IMR-90 (cell line): Measurements from ENCODE around the gene CNTRL. TPM values are rescaled to one million over a fixed set of nuclear protein-coding genes. Genes with fewer than 3 reads are reported as not detected.

Experiments
- ATAC-seq: fragments of 200-7000 bp; cut with Tn5 transposase; 2 replicates; pipeline ENCODE4 v1.9.1; 2020; ENCODE audit warnings: low read depth, mild to moderate bottlenecking, moderate library complexity
- BruUV-seq: library from RNA; stranded (reverse); fragments of 400-500 nt; replicated peaks from 2 replicates; lab custom pipeline; 2021; lab: Mats Ljungman, UMichigan
- CTCF ChIA-PET: fragments of 300-600 bp; formaldehyde crosslinking; extraction: SDS; loops from one replicate; lab custom pipeline; 2021; ENCODE audit warnings: antibody characterized with exemption; lab: Yijun Ruan, JAX
- POLR2A ChIA-PET: fragments of 300-600 bp; sonication (Branson Sonifier 250); formaldehyde crosslinking; loops from one replicate; lab custom pipeline; 2022; ENCODE audit warnings: antibody characterized with exemption; ENCODE audit not compliant: unreplicated experiment; lab: Charles Lee
- DNase-seq: peaks from one replicate; pipeline ENCODE4 v3.0.0; 2013
- H2AFZ ChIP-seq: replicated peaks from 2 replicates; pipeline ENCODE3; 2013; ENCODE audit warnings: low read length, mild to moderate bottlenecking; ENCODE audit not compliant: poor library complexity
- H2AK5ac ChIP-seq: 2 replicates; pipeline ENCODE4 v1.6.1; 2013; ENCODE audit warnings: low read depth, low read length, inconsistent platforms
- H2AK9ac ChIP-seq: replicated peaks from 2 replicates; pipeline ENCODE3; 2013; ENCODE audit warnings: mild to moderate bottlenecking, low read depth, low read length, moderate library complexity; ENCODE audit not compliant: poor library complexity
- H2BK120ac ChIP-seq: 2 replicates; pipeline ENCODE4 v1.6.1; 2013; ENCODE audit warnings: low read depth, low read length, inconsistent platforms
- H2BK15ac ChIP-seq: 3 replicates; pipeline ENCODE4 v1.6.1; 2013; ENCODE audit warnings: low read depth, low read length, inconsistent platforms
- H2BK20ac ChIP-seq: 2 replicates; pipeline ENCODE4 v1.6.1; 2013; ENCODE audit warnings: low read depth, mild to moderate bottlenecking, inconsistent platforms, low read length, moderate library complexity
- H2BK5ac ChIP-seq: 2 replicates; pipeline ENCODE4 v1.6.1; 2013; ENCODE audit warnings: mild to moderate bottlenecking, low read depth, low read length, inconsistent platforms; ENCODE audit not compliant: poor library complexity, severe bottlenecking
- H3K14ac ChIP-seq: replicated peaks from 2 replicates; pipeline ENCODE4 v1.6.1; 2013; ENCODE audit warnings: low read depth, low read length, inconsistent platforms
- H3K18ac ChIP-seq: 2 replicates; pipeline ENCODE4 v1.6.1; 2013; ENCODE audit warnings: low read depth, low read length, control low read depth
- H3K23ac ChIP-seq: 2 replicates; pipeline ENCODE4 v1.6.1; 2013; ENCODE audit warnings: low read depth, low read length, inconsistent platforms
- H3K27ac ChIP-seq: 2 replicates; pipeline ENCODE4 v1.5.1; 2013; ENCODE audit warnings: mild to moderate bottlenecking, control low read depth, low read length; ENCODE audit not compliant: insufficient read depth
- H3K27me3 ChIP-seq: 2 replicates; pipeline ENCODE4 v1.6.1; 2013; ENCODE audit warnings: low read length; ENCODE audit not compliant: control insufficient read depth, insufficient read depth
- H3K36me3 ChIP-seq: 2 replicates; pipeline ENCODE4 v1.6.1; 2013; ENCODE audit warnings: low read length, mixed read lengths; ENCODE audit not compliant: control insufficient read depth, insufficient read depth
- H3K4ac ChIP-seq: 2 replicates; pipeline ENCODE4 v1.6.1; 2013; ENCODE audit warnings: low read depth, low read length, inconsistent platforms
- H3K4me1 ChIP-seq: 2 replicates; pipeline ENCODE4 v1.6.1; 2013; ENCODE audit warnings: low read length, mixed read lengths; ENCODE audit not compliant: control insufficient read depth, insufficient read depth
- H3K4me2 ChIP-seq: 2 replicates; pipeline ENCODE4 v1.6.1; 2013; ENCODE audit warnings: low read depth, mild to moderate bottlenecking, control low read depth, low read length, moderate library complexity
- H3K4me3 ChIP-seq: 2 replicates; pipeline ENCODE4 v1.5.1; 2013; ENCODE audit warnings: low read depth, mild to moderate bottlenecking, control low read depth, low read length, moderate library complexity; ENCODE audit not compliant: insufficient read depth
- H3K56ac ChIP-seq: 2 replicates; pipeline ENCODE4 v1.6.1; 2013; ENCODE audit warnings: low read length, inconsistent platforms; ENCODE audit not compliant: insufficient read depth; ENCODE audit errors: extremely low read depth
- H3K79me1 ChIP-seq, 2 experiments: 2 replicates each; pipeline ENCODE4 v1.6.1; 2013; ENCODE audit warnings: low read length in 2 of 2, inconsistent platforms in 1 of 2, low read depth in 1 of 2
- H3K9ac ChIP-seq: 2 replicates; pipeline ENCODE4 v1.6.1; 2013; ENCODE audit warnings: low read depth, low read length, control low read depth
- H3K9me1 ChIP-seq: 2 replicates; pipeline ENCODE4 v1.6.1; 2013; ENCODE audit warnings: low read length, inconsistent platforms; ENCODE audit not compliant: insufficient read depth
- H3K9me3 ChIP-seq: 2 replicates; pipeline ENCODE4 v1.6.1; 2013; ENCODE audit warnings: low read length; ENCODE audit not compliant: control insufficient read depth, insufficient read depth
- H4K20me1 ChIP-seq: 2 replicates; pipeline ENCODE4 v1.6.1; 2013; ENCODE audit warnings: low read length, inconsistent platforms; ENCODE audit not compliant: insufficient read depth
- H4K5ac ChIP-seq: 2 replicates; pipeline ENCODE4 v1.6.1; 2013; ENCODE audit warnings: mild to moderate bottlenecking, low read depth, low read length, control low read depth
- H4K8ac ChIP-seq, 2 experiments: 2 replicates each; pipeline ENCODE4 v1.6.1; 2013; ENCODE audit warnings: low read depth in 2 of 2, low read length in 2 of 2, control low read depth in 1 of 2, inconsistent platforms in 1 of 2
- H4K91ac ChIP-seq: 2 replicates; pipeline ENCODE4 v1.6.1; 2013; ENCODE audit warnings: low read depth, low read length, inconsistent platforms; ENCODE audit not compliant: insufficient read depth
- CHD1 ChIP-seq: IDR thresholded peaks from 2 replicates; pipeline ENCODE4 v1.6.1; 2012; ENCODE audit warnings: low read depth, low read length, improper control_type of control experiment
- CTCF ChIP-seq: conservative IDR thresholded peaks from 2 replicates; pipeline ENCODE4 v1.5.1; 2012; ENCODE audit warnings: mild to moderate bottlenecking, low read depth, low read length, improper control_type of control experiment
- FOS ChIP-seq: fragments of 150-350 bp; IDR thresholded peaks from 2 replicates; pipeline ENCODE4 v1.6.1; 2016; ENCODE audit warnings: low read depth, low read length
- MXI1 ChIP-seq: IDR thresholded peaks from 2 replicates; pipeline ENCODE4 v1.6.1; 2012; ENCODE audit warnings: low read depth, mild to moderate bottlenecking, low read length, moderate library complexity, borderline replicate concordance
- NFE2L2 ChIP-seq: fragments of 150-350 bp; IDR thresholded peaks from 2 replicates; pipeline ENCODE4 v1.6.1; 2016; ENCODE audit warnings: low read depth, mild to moderate bottlenecking, low read length
- RCOR1 ChIP-seq: IDR thresholded peaks from 2 replicates; pipeline ENCODE4 v1.6.1; 2012; ENCODE audit warnings: mild to moderate bottlenecking, low read length, improper control_type of control experiment; ENCODE audit not compliant: insufficient replicate concordance
- RFX5 ChIP-seq: IDR thresholded peaks from 2 replicates; pipeline ENCODE4 v1.8.0; 2012; ENCODE audit warnings: low read depth, mild to moderate bottlenecking, low read length, moderate library complexity
- USF2 ChIP-seq: fragments of 150-350 bp; IDR thresholded peaks from 2 replicates; pipeline ENCODE4 v1.6.1; 2017; ENCODE audit warnings: mild to moderate bottlenecking, antibody characterized with exemption, low read length, low read depth
- WGBS, 2 experiments: methylation state at CpG; one replicate each; pipeline versions ENCODE4 v1.1.5 to v1.1.7; 2013; ENCODE audit warnings: missing lambda C conversion rate in 2 of 2; ENCODE audit not compliant: insufficient read length in 1 of 2; ENCODE audit errors: extremely low coverage in 2 of 2; 5-methylcytosine and 5-hydroxymethylcytosine counted together
- dilution Hi-C: fragments of 300-500 bp; cut with HindIII; formaldehyde crosslinking; loops from one replicate; pipeline ENCODE4 v1.14.3; 2018; ENCODE audit warnings: low sequenced_read_pairs; ENCODE audit not compliant: unreplicated experiment
- in situ Hi-C: fragments of 300-500 bp; cut with MboI; formaldehyde crosslinking; loops from 3 replicates; pipeline ENCODE4 v1.14.3; 2019; ENCODE audit warnings: low sequenced_read_pairs, inconsistent platforms, mixed read lengths
- intact Hi-C: fragments of 100-400 bp; cut with micrococcal nuclease; formaldehyde crosslinking; loops from 2 replicates; pipeline ENCODE4 v1.10.0; 2022
- polyA plus RNA-seq, 3 experiments: library from polyadenylated mRNA; depleted of rRNA; stranded (reverse); fragments of >200 nt; gene quantifications; 2 replicates each; pipeline ENCODE4 v1.2.3, GENCODE V29; 2012; ENCODE audit warnings: low replicate concordance in 1 of 3
- total RNA-seq: library from RNA; depleted of rRNA; stranded (reverse); fragments of >200 nt; gene quantifications from 2 replicates; pipeline ENCODE4 v1.2.3, GENCODE V29; 2012

Gene CNTRL
- total and polyA plus RNA-seq, 2 of the 4 experiments (the other 2 are of a cell fraction): 4.5 to 7.3 TPM

- Histone ChIP-seq H3K79me1 (peaks cover 4 to 24% of the 10 kb centered on the region in 2 experiments; a peak in 3 of 4 replicates), H3K36me3 (no peaks in the 10 kb centered on the region; the same call in 1 of the 2 replicates), H3K9me3 (no peaks in the 10 kb centered on the region), H3K18ac (no peak overlapping the region), H2BK15ac (no peak overlapping the region), H3K9me1 (peaks cover 10% of the 10 kb centered on the region), H3K27ac (no peak overlapping the region), H3K27me3 (no peaks in the 10 kb centered on the region), H2AK9ac (no peak overlapping the region), H3K56ac (no peak overlapping the region; the same call in 1 of the 2 replicates), H4K20me1 (peaks cover 65% of the 10 kb centered on the region), H2AK5ac (no peak overlapping the region), H2BK5ac (no peak overlapping the region), H4K5ac (no peak overlapping the region), H3K9ac (peak overlapping the region; percentile 75; the same call in 1 of the 2 replicates), H3K23ac (peak overlapping the region; percentile 92; the same call in 1 of the 2 replicates), H3K4me2 (peak overlapping the region; percentile 100), H3K4me1 (peaks cover 9% of the 10 kb centered on the region), H2AFZ (no peak overlapping the region), H4K91ac (no peak overlapping the region), H3K4ac (no peak overlapping the region), H3K14ac (peak overlapping the region; percentile 66), H4K8ac (no peak overlapping the region), H2BK20ac (no peak overlapping the region), H3K4me3 (peak overlapping the region; percentile 77), H2BK120ac (no peak overlapping the region)
- TSS peak; percentile 45 for BruUV-seq
- no peak for TF ChIP-seq RCOR1
- no peak for TF ChIP-seq RFX5
- TF ChIP-seq CTCF: no peak
- no peak for TF ChIP-seq MXI1
- no peak for TF ChIP-seq NFE2L2
- no peak for TF ChIP-seq FOS
- no peak for TF ChIP-seq CHD1
- no peak for TF ChIP-seq USF2
- no CpG with 5 or more reads among the region's 2 CpGs for WGBS, 2 experiments
- no peak for ATAC-seq
- DNase-seq: peak; percentile 21
- dilution Hi-C loops: no loop called here
- in situ Hi-C loops: no loop called here
- CTCF ChIA-PET: no interaction called here
- POLR2A ChIA-PET: no interaction called here
- intact Hi-C loops: loop anchor here (2.0 to 5.0 kb wide), 3 partner anchors 17 to 443 kb away; no protein-coding TSS in a partner anchor
Measured at GRCh38 chr9:121199921-121200320, 125.2 kb downstream of the CNTRL start.
